Measurements from ENCODE around the gene LSM14A. TPM values are rescaled to one million over a fixed set of nuclear protein-coding genes. Genes with fewer than 3 reads are reported as not detected.
"Not testable (repeated sequence)": the region's sequence is repeated elsewhere in the genome, so short reads cannot be mapped to it uniquely, and the experiment has no call there.

LSM14A gene
- total RNA-seq, 1 donor from 2014 or later: 92.8 TPM

DNA sequence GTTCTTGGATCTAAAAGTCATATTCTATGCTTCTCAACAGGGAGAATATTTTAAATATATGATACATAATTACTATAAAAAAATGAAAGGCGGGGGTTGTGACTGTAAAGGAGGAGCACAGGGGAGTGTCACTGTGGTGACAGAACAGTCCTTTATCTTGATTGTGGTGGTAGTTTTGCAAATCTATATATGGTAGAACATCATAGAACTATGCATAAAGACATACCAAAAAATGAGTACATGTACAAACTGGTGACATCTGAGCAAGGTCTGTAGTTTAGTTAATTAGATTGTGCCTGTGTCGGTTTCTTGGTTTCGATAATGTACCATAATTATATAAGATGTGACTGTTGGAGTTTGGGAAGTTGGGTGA lies 43.3 kb downstream of the LSM14A start:
- TF ChIP-seq, protein P1, sequence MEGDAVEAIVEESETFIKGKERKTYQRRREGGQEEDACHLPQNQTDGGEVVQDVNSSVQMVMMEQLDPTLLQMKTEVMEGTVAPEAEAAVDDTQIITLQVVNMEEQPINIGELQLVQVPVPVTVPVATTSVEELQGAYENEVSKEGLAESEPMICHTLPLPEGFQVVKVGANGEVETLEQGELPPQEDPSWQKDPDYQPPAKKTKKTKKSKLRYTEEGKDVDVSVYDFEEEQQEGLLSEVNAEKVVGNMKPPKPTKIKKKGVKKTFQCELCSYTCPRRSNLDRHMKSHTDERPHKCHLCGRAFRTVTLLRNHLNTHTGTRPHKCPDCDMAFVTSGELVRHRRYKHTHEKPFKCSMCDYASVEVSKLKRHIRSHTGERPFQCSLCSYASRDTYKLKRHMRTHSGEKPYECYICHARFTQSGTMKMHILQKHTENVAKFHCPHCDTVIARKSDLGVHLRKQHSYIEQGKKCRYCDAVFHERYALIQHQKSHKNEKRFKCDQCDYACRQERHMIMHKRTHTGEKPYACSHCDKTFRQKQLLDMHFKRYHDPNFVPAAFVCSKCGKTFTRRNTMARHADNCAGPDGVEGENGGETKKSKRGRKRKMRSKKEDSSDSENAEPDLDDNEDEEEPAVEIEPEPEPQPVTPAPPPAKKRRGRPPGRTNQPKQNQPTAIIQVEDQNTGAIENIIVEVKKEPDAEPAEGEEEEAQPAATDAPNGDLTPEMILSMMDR (IDR thresholded peaks at IDR 0.05): no peak
- H3K36me3 ChIP-seq: peaks cover 78% of the 10 kb centered on the region

DNA sequence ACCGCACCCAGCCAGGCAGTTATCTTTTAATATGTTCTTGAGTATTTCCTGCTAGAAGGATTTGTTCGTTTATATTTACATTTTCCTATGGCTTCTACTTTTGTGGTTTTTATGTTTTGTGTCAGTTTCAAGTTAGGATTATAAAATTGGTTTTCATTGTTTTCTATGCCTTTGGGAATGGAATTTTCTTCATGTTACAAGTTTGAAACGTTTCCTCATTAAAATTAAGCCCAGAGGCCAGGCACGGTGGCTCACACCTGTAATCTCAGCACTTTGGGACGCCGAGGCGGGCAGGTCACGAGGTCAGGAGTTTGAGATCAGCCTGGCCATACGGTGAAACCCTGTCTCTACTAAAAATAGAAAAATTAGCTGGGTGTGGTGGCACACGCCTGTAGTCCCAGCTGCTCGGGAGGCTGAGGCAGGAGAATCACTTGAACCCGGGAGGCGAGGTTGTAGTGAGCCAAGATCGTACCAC lies 44.5 kb downstream of the LSM14A start:
- DNase-seq; H3K4me1 ChIP-seq; H3K9me3 ChIP-seq; H3K27me3 ChIP-seq; H3K4me3 ChIP-seq; intact Hi-C loops (cut with DNase I); H3K27ac ChIP-seq; ATAC-seq: not testable (repeated sequence)
- H3K36me3 ChIP-seq: peaks cover 78% of the 10 kb centered on the region

More for the DNA sequence above, 43.3 kb downstream of the LSM14A start:
- no peak overlapping the region for H3K27ac ChIP-seq
- no peak overlapping the region for H3K4me3 ChIP-seq
- intact Hi-C loops (cut with DNase I): no loop called here
- ATAC-seq: no peak
- H3K9me3 ChIP-seq: no peaks in the 10 kb centered on the region
- DNase-seq: no peak
- H3K27me3 ChIP-seq: no peaks in the 10 kb centered on the region
- H3K4me1 ChIP-seq: peaks cover 4% of the 10 kb centered on the region

DNA sequence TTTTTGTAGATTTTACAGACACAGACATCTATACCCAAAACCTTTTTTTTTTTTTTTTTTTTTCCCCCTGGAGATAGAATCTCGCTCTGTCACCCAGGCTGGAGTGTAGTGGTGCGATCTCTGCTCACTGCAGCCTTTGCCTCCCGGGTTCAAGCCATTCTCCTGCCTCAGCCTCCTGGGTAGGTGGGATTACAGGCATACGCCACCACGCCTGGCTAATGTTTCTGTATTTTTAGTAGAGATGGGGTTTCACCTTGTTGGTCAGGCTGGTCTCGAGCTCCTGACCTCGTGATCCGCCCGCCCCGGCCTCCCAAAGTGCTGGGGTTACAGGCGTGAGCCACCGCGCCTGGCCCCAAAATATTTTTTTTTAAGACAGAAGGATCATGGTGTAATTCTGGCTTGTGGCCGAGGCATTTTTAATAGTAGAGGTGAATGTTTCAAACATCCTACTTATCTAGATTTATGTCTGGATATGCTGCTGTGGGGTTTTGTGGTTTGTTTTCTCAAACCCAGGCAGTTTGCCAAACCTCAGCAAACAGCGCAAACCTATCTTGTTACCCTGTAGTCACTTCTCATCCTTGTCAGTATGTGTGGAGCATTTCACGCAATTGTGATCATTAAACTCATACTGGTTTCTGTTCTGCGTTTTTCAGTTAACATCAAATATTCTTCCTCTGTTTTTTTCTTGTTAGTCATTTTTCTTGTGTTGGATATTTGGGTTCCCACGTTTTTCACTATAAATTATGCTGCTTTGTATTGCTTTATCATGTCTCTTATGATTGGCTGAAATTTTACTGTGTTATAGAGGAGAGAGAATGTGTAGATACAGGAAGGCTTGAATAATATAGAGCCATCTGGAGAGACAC lies 45.9 kb downstream of the LSM14A start:
- intact Hi-C loops (cut with DNase I): no loop called here
- ATAC-seq: no peak
- H3K36me3 ChIP-seq: peaks cover 80% of the 10 kb centered on the region
- H3K4me1 ChIP-seq: peaks cover 4% of the 10 kb centered on the region
- H3K9me3 ChIP-seq: no peaks in the 10 kb centered on the region
- H3K27ac ChIP-seq: no peak overlapping the region
- TF ChIP-seq, protein P1 (IDR thresholded peaks at IDR 0.05): no peak
- no peak overlapping the region for H3K4me3 ChIP-seq
- DNase-seq: no peak
- no peaks in the 10 kb centered on the region for H3K27me3 ChIP-seq

DNA sequence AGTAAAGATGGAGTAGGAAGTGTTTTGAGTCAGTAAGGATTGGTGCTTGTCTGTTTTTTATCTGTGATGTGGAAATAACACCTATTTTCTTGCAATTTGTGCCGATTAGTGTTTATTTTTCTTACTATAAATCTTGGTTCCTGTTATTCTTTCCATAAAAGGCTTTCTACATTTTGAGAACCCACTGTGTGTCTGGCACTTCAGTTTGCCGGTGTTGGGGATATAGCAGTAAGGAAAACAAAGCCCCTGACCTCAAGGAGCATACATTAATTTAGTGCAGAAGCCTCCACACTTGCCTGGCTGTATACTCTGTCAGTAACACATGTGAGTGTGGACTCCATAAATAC lies 46.5 kb downstream of the LSM14A start:
- ATAC-seq (no peak), DNase-seq (no peak)
- peaks cover 4% of the 10 kb centered on the region for H3K4me1 ChIP-seq
- H3K27me3 ChIP-seq: no peaks in the 10 kb centered on the region
- TF ChIP-seq, protein P1 (IDR thresholded peaks at IDR 0.05): no peak
- intact Hi-C loops (cut with DNase I): no loop called here
- H3K9me3 ChIP-seq: no peaks in the 10 kb centered on the region
- no peak overlapping the region for H3K4me3 ChIP-seq
- peaks cover 80% of the 10 kb centered on the region for H3K36me3 ChIP-seq
- no peak overlapping the region for H3K27ac ChIP-seq

DNA sequence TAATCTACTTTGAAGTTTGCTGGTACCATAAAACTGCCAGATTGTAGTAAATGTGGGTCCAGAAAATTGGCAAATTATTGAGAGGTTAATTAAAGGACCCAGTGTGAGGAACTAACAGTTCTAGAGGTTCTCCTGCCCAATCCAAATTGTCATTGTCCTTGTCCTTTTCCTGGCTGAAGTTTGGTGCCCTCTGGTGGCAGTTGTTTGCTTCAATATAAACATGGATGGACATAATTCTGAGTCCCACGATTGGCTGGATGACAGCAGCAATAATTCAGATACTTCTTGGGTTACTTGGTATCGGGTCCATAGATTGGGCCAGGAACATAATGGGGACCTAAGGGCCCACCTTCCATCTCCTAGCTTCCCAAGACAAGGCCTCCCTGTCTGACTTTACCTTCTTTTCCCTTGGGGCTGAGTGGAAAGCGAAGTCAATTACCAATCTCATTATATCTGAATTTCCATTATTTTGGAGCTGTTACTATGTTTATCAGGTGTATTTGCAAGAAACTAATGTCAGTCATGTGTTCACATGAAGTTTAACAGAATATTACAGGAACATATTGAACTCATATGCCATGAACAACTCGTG lies 48.3 kb downstream of the LSM14A start:
- no peak for DNase-seq
- peaks cover 81% of the 10 kb centered on the region for H3K36me3 ChIP-seq
- TF ChIP-seq, protein P1 (IDR thresholded peaks at IDR 0.05): peak; percentile 71

DNA sequence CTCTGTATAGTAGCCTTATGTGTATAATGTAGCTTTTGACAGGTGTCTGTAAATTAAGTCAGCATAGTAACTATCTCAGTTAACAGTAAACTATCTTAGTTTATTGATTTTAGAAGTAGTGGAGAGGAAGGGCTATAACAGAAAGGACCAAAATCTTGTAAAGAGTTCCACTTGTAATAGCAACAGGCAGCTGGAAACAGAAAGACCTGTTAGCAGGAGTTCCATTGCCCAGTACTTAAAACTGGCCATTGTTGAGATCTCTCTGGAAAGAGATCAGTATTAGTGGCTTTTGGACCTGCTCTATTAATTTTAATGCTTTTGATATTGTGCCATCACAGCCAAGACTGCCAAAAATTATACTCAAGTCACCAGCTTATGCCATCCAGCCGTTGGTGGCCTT lies 50.1 kb downstream of the LSM14A start:
- TF ChIP-seq, protein P1 (IDR thresholded peaks at IDR 0.05): no peak
- peaks cover 88% of the 10 kb centered on the region for H3K36me3 ChIP-seq

More for the DNA sequence above, 48.3 kb downstream of the LSM14A start:
- Histone ChIP-seq H3K4me3 (no peak overlapping the region), H3K4me1 (peaks cover 4% of the 10 kb centered on the region), H3K9me3 (no peaks in the 10 kb centered on the region), H3K27me3 (no peaks in the 10 kb centered on the region), H3K27ac (no peak overlapping the region)
- peak; percentile 80 for ATAC-seq
- intact Hi-C loops (cut with DNase I): no loop called here

More for the DNA sequence above, 50.1 kb downstream of the LSM14A start:
- ATAC-seq (no peak), DNase-seq (no peak)
- Histone ChIP-seq H3K4me3 (no peak overlapping the region), H3K4me1 (peaks cover 4% of the 10 kb centered on the region), H3K9me3 (no peaks in the 10 kb centered on the region), H3K27me3 (no peaks in the 10 kb centered on the region), H3K27ac (no peak overlapping the region)
- intact Hi-C loops (cut with DNase I): no loop called here

All from upper lobe of right lung (tissue), 1 donor.